Prostate gland (tissue), 2 donors: ENCODE results near the gene MDFIC.

Experiments
- CTCF ChIP-seq, 4 experiments: fragments of 200-600 bp in 2 of 4; fragments of 450-650 bp in 2 of 4; sonication (generic) in 2 of 4; IDR thresholded peaks; 1 replicate in 3 of 4; 2 replicates in 1 of 4; pipeline ENCODE4 v1.5.1; 2016 to 2019; ENCODE audit warnings: antibody characterized with exemption in 4 of 4, mild to moderate bottlenecking in 2 of 4, moderate library complexity in 2 of 4
- POLR2AphosphoS5 ChIP-seq: sonication (generic); formaldehyde crosslinking; IDR thresholded peaks from one replicate; pipeline ENCODE4 v1.6.1; 2017; ENCODE audit warnings: antibody characterized with exemption

GRCh38 chr7:115056019-115056418 is 134.1 kb downstream of the MDFIC start:
- no peak for TF ChIP-seq CTCF (IDR thresholded peaks at IDR 0.05)
- TF ChIP-seq POLR2AphosphoS5 = no peak
